Measurements from ENCODE around the gene MRPL36. TPM values are rescaled to one million over a fixed set of nuclear protein-coding genes. Genes with fewer than 3 reads are reported as not detected.

The MRPL36 gene
- total and polyA plus RNA-seq, 2 experiments from 2014 or later = 73.9 to 195 TPM

DNA sequence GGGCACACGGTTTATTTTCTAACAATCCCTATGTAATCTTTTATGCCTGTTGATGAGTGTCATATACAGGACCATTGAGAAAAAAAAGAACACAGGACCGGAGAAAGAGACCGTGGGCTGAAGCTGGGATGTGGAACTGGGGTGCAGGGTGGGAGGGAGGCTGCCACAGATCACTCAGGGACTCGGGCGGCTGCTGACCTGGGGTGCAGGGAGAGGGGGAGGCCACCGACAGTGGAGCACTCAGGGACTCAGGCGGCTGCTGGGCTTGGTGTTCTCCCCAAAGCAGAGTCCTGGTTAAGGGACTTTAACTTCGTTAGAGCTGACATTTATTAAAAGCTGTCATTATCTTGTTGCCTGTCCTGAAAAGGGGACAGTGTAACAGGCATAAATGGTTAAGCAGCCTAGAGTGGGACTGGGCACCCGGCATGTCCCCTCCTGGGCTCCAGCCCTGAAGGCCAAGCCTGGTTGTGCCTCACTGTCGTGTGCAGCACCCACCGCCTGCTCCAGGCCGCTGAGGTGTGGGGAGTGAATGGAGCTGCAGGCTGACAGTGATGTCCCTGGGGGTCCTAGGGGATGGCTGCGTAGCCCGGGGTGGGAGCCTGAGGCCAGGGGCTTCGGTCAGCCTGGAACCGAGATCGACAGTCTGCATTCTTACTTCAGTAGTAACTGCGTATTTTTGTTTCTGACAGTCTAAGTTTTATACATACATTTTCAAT is 15.6 kb upstream of the MRPL36 start:
- Histone ChIP-seq H3K4me3 (no peak overlapping the region), H3K27me3 (no peaks in the 10 kb centered on the region), H3K27ac (peak overlapping the region; percentile 30), H3K9me3 (ENCODE audit: low read depth) (no peaks in the 10 kb centered on the region), H3K36me3 (peaks cover 55% of the 10 kb centered on the region), H3K4me1 (ENCODE audit: low read depth) (peaks cover 11% of the 10 kb centered on the region)
- no peak for DNase-seq (ENCODE audit: low read depth in 1 of 2, low spot score in 1 of 2)
- no peak for TF ChIP-seq CTCF (IDR thresholded peaks at IDR 0.05; ENCODE audit: low read depth, low read length)

DNA sequence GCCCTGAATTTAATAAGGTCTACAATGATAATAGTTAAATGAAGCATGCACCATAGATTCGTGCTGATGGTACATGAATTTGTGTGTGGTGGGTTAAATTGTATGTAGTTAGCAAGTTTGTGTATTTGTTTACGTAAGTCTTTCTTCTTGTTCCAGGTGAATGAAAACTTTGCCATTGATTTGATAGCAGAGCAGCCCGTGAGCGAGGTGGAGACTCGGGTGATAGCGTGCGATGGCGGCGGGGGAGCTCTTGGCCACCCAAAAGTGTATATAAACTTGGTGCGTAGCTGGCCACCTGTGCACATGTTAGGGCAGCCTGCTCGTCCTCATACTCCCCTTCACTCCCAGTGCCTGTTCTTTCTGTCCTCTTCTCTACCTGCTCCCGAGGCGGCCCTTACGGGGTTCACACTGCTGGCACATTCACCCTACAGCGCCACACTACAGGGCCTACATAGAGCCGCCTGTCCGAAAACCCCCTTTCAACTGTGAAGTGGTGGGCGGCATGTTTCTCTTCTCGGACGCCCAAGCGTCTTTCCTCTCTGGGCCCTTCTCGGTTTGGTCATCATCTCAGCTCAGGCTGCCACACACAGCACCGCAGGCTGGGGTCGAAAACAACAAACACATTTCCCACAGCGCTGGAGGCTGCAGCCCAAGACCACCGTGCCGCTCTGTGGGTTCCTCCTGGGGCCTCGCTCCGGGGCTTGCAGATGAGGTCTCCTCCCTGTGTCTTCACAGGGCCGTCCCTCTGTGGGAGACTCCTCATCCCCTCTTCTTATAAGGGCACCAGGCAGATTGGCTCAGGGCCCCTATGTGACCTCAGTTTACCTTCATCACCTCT is 14.8 kb upstream of the MRPL36 start:
- Histone ChIP-seq H3K4me1 (ENCODE audit: low read depth) (peaks cover 20% of the 10 kb centered on the region), H3K27ac (no peak overlapping the region), H3K27me3 (no peaks in the 10 kb centered on the region), H3K9me3 (ENCODE audit: low read depth) (no peaks in the 10 kb centered on the region), H3K4me3 (no peak overlapping the region), H3K36me3 (peaks cover 49% of the 10 kb centered on the region)
- no peak for DNase-seq (ENCODE audit: low read depth in 1 of 2, low spot score in 1 of 2)
- no peak for TF ChIP-seq CTCF (IDR thresholded peaks at IDR 0.05; ENCODE audit: low read depth, low read length)

GRCh38 chr5:1810581-1811101 is 11.0 kb upstream of the MRPL36 start:
- TF ChIP-seq CTCF (IDR thresholded peaks at IDR 0.05; ENCODE audit: low read depth, low read length) = no peak
- Histone ChIP-seq H3K4me1 (ENCODE audit: low read depth) (peaks cover 20% of the 10 kb centered on the region), H3K4me3 (no peak overlapping the region), H3K9me3 (ENCODE audit: low read depth) (no peaks in the 10 kb centered on the region), H3K27ac (peak overlapping the region; percentile 70), H3K36me3 (peaks cover 56% of the 10 kb centered on the region), H3K27me3 (no peaks in the 10 kb centered on the region)
- no peak for DNase-seq (ENCODE audit: low read depth in 1 of 2, low spot score in 1 of 2)

GRCh38 chr5:1809416-1810035 is 9.9 kb upstream of the MRPL36 start:
- DNase-seq (ENCODE audit: low read depth in 1 of 2, low spot score in 1 of 2) = no peak
- no peaks in the 10 kb centered on the region for H3K9me3 ChIP-seq (ENCODE audit: low read depth)
- H3K4me3 ChIP-seq = no peak overlapping the region
- H3K27ac ChIP-seq = peak overlapping the region; percentile 70
- no peak for TF ChIP-seq CTCF (IDR thresholded peaks at IDR 0.05; ENCODE audit: low read depth, low read length)
- H3K4me1 ChIP-seq (ENCODE audit: low read depth) = peaks cover 20% of the 10 kb centered on the region
- no peaks in the 10 kb centered on the region for H3K27me3 ChIP-seq
- H3K36me3 ChIP-seq = peaks cover 53% of the 10 kb centered on the region

GRCh38 chr5:1808439-1808838 is 8.8 kb upstream of the MRPL36 start:
- Histone ChIP-seq H3K27me3 (no peaks in the 10 kb centered on the region), H3K9me3 (ENCODE audit: low read depth) (no peaks in the 10 kb centered on the region), H3K27ac (peak overlapping the region; percentile 27), H3K4me3 (no peak overlapping the region), H3K4me1 (ENCODE audit: low read depth) (peaks cover 23% of the 10 kb centered on the region), H3K36me3 (peaks cover 49% of the 10 kb centered on the region)
- peak in 1 of 2 donors; percentile 24 for DNase-seq (ENCODE audit: low read depth in 1 of 2, low spot score in 1 of 2)
- TF ChIP-seq CTCF (IDR thresholded peaks at IDR 0.05; ENCODE audit: low read depth, low read length) = no peak

Measured in cardiac muscle cell (in vitro differentiated cells and primary cell).